ENCODE results near the gene ABLIM3. TPM values are rescaled to one million over a fixed set of nuclear protein-coding genes. Genes with fewer than 3 reads are reported as not detected.

The ABLIM3 gene
- polyA plus RNA-seq, 3 donors from 2014 or later: 0.21 to 0.30 TPM; not detected in 1

- Mint-ChIP-seq H3K36me3 (peaks cover 0 to 6% (median 0%) of the 10 kb centered on the region in 3 donors), H3K4me1 (no peaks in the 10 kb centered on the region)
Observed at GRCh38 chr5:149216496-149216895, 75.2 kb downstream of the ABLIM3 start.

DNA sequence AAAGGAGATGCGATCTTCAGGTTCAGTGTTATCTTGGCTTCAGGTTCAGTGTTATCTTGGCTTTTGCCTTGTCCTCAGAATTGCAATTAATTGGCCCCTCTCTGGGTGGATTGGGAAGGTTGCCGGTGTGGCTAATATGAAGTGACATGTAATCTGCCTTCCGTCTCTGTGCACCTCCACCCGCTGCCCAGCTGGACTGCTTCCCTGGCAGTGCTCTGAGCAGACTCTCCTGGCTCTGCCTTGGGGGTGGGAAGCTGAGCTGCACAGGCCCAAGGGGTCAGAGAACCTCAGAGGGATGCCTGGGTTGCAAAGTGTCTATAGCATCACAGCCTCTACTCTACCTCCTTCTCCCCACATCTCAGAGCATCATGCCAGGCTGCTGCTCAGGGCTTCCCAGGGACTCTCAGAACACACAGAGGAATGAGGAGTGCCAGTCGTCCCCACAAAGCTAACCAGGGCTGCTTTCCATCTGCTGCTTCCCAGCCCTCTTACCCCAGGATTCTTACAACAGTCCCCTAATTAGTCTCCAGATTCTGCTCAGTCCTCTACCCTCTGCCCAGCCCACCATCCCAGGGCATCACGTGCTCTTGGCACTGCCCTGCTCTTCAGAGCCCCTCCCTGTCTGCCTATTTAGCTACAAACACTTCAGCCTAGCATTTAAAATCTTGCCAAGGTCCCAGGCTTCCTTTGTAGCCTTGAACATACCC is 76.0 kb downstream of the ABLIM3 start:
- Mint-ChIP-seq H3K9me3 (no peaks in the 10 kb centered on the region), H3K27me3 (ENCODE audit: low read depth in 3 of 3) (peaks cover 0 to 2% (median 1%) of the 10 kb centered on the region in 3 donors), H3K4me3 (no peak overlapping the region), H3K27ac (no peak overlapping the region), H3K4me1 (no peaks in the 10 kb centered on the region), H3K36me3 (peaks cover 0 to 1% (median 0%) of the 10 kb centered on the region in 3 donors)
- no peak for DNase-seq

More at GRCh38 chr5:149216496-149216895, 75.2 kb downstream of the ABLIM3 start:
- Mint-ChIP-seq H3K4me3 (no peak overlapping the region), H3K27me3 (ENCODE audit: low read depth in 3 of 3) (peaks cover 0 to 2% (median 2%) of the 10 kb centered on the region in 3 donors), H3K9me3 (no peaks in the 10 kb centered on the region), H3K27ac (no peak overlapping the region)
- no peak for DNase-seq

- DNase-seq: no peak
- Mint-ChIP-seq H3K4me1 (no peaks in the 10 kb centered on the region), H3K9me3 (no peaks in the 10 kb centered on the region), H3K27ac (no peak overlapping the region), H3K4me3 (no peak overlapping the region), H3K36me3 (no peaks in the 10 kb centered on the region), H3K27me3 (ENCODE audit: low read depth in 3 of 3) (peaks cover 0 to 2% (median 1%) of the 10 kb centered on the region in 3 donors)
Observed at GRCh38 chr5:149217803-149218155, 76.5 kb downstream of the ABLIM3 start.

GRCh38 chr5:149219584-149219983 is 78.3 kb downstream of the ABLIM3 start:
- Mint-ChIP-seq H3K36me3 (no peaks in the 10 kb centered on the region), H3K4me3 (no peak overlapping the region), H3K4me1 (no peaks in the 10 kb centered on the region), H3K27me3 (ENCODE audit: low read depth in 3 of 3) (peaks cover 0 to 3% (median 1%) of the 10 kb centered on the region in 3 donors), H3K9me3 (no peaks in the 10 kb centered on the region), H3K27ac (no peak overlapping the region)
- DNase-seq: no peak

DNA sequence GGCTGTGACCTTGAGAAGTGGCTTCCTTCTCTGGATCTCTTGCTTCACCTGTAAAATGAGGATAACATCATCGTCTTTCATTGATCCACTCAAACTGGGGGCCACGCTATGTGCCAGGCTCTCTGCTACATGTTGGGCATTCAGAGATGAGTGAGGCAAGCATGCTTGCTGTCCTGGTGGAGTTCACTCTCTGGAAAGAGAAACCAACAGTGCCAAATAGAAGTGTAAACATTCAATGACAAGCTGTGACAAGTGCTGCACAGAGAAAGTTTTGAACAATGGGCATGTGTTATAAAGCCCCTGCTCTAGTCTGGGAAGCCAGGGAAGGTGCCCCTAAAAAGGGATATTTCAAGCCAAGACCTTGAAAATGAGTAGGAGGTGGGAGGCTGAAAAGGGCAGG is 79.5 kb downstream of the ABLIM3 start:
- Mint-ChIP-seq H3K27ac (no peak overlapping the region), H3K9me3 (no peaks in the 10 kb centered on the region), H3K36me3 (no peaks in the 10 kb centered on the region), H3K27me3 (ENCODE audit: low read depth in 3 of 3) (peaks cover 0 to 3% (median 1%) of the 10 kb centered on the region in 3 donors), H3K4me1 (no peaks in the 10 kb centered on the region), H3K4me3 (no peak overlapping the region)
- no peak for DNase-seq

DNA sequence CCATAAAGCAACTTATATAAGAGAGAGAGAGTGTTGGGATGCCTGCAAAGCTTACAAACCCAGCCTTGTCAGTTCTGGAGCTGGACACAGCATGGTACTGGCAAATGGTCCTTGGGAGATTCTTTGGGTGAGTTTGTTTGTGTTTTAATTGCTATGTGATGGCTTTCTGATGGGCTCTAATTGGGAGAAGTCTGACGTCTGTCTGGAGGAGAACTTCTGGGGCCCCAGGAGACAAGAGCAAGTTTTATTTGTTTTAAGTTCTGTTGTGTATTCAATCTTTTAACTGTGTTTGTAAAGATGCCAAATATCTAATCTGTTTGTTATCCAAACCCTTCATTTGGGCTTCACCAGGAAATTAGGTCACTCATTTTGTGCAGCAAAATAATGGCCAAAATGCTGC is 80.0 kb downstream of the ABLIM3 start:
- Mint-ChIP-seq H3K4me3 (no peak overlapping the region), H3K27me3 (ENCODE audit: low read depth in 3 of 3) (peaks cover 0 to 3% (median 1%) of the 10 kb centered on the region in 3 donors), H3K27ac (no peak overlapping the region), H3K9me3 (no peaks in the 10 kb centered on the region), H3K36me3 (no peaks in the 10 kb centered on the region), H3K4me1 (no peaks in the 10 kb centered on the region)
- DNase-seq: no peak

GRCh38 chr5:149221731-149222342 is 80.5 kb downstream of the ABLIM3 start:
- Mint-ChIP-seq H3K9me3 (no peaks in the 10 kb centered on the region), H3K36me3 (no peaks in the 10 kb centered on the region), H3K4me1 (no peaks in the 10 kb centered on the region), H3K27ac (no peak overlapping the region), H3K4me3 (no peak overlapping the region), H3K27me3 (ENCODE audit: low read depth in 3 of 3) (peaks cover 0 to 3% (median 1%) of the 10 kb centered on the region in 3 donors)
- DNase-seq: no peak

DNA sequence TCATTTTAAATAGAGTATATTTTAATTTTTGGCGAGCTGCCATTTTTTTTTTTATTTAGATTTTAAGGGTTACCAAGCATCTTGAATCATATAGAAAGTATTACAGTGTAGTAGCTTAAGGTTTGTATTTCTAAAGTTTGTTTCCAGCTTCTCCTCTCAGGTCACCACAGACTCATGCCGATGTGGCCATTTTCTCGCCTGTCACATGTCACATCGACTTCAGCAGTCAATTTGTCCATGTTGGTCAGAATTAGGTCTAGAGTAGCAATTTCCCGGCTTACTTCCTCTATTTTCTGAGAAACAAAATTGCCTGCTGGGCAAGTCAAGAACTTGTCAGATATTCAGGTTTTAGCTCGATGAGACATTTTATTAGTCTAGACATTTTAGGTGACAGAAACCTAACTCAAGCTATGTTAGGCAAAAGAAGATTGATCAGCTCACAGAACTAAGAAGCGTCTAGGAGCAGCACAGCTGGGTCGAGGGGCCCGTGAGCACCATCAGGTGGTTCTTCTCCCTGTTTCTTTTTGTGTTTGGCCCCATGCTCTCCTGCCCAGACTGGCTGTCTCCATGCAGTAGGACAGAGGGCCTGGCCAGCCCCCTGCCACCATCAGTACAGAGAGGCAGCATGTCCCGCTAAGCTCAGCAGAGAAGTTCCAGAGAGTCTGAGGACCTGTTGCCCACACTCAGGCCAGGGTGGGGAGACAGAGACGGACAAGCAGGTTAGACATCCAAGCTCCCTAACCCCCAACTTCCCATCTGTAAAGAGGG is 82.0 kb downstream of the ABLIM3 start:
- H3K9me3 Mint-ChIP-seq: no peaks in the 10 kb centered on the region
- no peak overlapping the region for H3K27ac Mint-ChIP-seq
- no peak for DNase-seq
- no peaks in the 10 kb centered on the region for H3K36me3 Mint-ChIP-seq
- no peak overlapping the region for H3K4me3 Mint-ChIP-seq
- peaks cover 0 to 3% (median 1%) of the 10 kb centered on the region in 3 donors for H3K27me3 Mint-ChIP-seq (ENCODE audit: low read depth in 3 of 3)
- H3K4me1 Mint-ChIP-seq: no peaks in the 10 kb centered on the region

DNA sequence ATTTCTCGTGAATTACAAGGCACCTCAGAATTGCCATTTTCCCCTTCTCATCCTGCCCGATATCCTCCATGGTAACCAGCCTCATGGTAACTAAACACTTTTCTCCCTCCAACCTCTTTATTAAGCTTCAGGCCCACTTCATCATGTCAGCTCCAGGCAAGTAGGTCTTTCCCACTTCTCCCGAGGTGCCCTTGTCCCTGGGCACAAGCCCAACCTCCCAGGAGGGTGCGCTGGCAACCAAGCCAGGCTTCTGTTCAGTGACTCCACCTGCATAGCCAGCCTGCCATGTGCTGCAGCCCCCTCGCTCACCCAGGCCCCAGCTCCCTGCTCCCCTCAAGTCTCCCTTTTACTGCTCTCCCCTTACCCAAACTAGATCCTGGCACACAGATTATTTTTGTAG is 83.0 kb downstream of the ABLIM3 start:
- H3K27me3 Mint-ChIP-seq (ENCODE audit: low read depth in 3 of 3): peaks cover 0 to 3% (median 1%) of the 10 kb centered on the region in 3 donors
- H3K4me1 Mint-ChIP-seq: no peaks in the 10 kb centered on the region
- H3K9me3 Mint-ChIP-seq: no peaks in the 10 kb centered on the region
- no peak for DNase-seq
- no peak overlapping the region for H3K27ac Mint-ChIP-seq
- H3K4me3 Mint-ChIP-seq: no peak overlapping the region
- H3K36me3 Mint-ChIP-seq: no peaks in the 10 kb centered on the region

DNA sequence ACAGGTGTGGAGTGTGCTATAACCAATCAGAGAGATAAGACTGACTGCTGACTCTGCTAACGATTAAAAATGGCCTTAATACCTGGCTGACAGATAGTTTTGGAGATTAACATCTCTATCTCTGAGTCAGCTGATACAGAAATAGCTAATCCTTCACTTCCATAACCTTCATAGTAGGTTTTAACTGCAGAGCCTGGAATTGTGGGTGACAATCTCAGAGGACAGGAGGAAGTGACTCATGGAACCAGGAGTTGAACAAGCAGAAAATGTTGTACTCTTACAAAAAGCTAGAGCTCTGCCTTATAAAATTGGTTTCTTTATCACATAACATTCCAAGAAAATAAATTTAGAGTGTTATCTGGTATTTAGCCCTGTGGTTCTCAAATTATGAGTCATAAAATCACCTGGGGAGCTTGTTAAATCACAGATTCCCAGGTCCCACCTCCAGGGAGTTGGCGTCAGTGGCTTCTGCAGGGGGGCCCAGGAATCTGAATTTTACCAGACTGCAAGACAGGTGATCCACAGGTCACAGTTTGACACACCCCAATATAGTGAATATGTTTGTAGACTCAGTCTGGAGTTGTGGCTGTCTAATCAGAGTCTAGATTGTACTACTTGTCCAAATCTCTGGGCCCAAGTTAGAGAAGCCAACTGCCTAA is 86.0 kb downstream of the ABLIM3 start:
- H3K4me1 Mint-ChIP-seq: no peaks in the 10 kb centered on the region
- H3K9me3 Mint-ChIP-seq: no peaks in the 10 kb centered on the region
- peaks cover 0 to 10% (median 1%) of the 10 kb centered on the region in 3 donors for H3K27me3 Mint-ChIP-seq (ENCODE audit: low read depth in 3 of 3)
- DNase-seq: no peak
- H3K36me3 Mint-ChIP-seq: no peaks in the 10 kb centered on the region
- no peak overlapping the region for H3K4me3 Mint-ChIP-seq
- H3K27ac Mint-ChIP-seq: no peak overlapping the region

DNA sequence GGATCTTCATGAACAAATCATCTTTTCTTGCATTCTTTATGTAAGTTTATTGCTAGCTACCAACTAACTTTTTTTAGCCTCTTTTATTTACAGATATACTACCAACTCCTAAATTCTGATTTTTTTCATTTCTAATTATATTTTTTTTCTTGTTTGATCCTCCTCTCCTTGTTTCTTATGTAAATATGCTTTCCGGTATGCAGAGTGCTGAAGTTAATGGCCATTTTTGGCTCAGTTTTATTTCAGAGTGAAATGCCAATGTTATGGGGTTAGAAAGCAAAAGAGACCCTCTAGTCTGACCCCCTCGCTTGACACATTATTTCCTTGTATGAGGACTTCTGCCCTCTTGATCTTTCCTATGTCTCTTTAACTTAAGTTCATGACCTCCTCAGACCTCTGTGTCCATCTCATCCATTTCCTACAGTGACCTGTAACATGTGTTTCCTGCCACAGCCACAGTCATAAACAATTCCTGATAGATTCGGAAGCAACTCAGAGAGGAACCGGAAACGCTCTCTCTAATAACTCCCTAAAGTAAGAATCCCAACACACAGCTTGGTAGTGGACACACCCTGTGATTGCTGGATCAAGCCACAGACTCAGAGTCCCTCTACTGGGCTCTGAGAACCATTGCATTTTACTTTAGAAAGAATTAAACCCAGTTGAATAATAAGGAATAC is 87.5 kb downstream of the ABLIM3 start:
- peaks cover 0 to 10% (median 5%) of the 10 kb centered on the region in 3 donors for H3K27me3 Mint-ChIP-seq (ENCODE audit: low read depth in 3 of 3)
- H3K27ac Mint-ChIP-seq: no peak overlapping the region
- DNase-seq: no peak
- no peaks in the 10 kb centered on the region for H3K9me3 Mint-ChIP-seq
- H3K4me1 Mint-ChIP-seq: no peaks in the 10 kb centered on the region
- no peaks in the 10 kb centered on the region for H3K36me3 Mint-ChIP-seq
- no peak overlapping the region for H3K4me3 Mint-ChIP-seq

DNA sequence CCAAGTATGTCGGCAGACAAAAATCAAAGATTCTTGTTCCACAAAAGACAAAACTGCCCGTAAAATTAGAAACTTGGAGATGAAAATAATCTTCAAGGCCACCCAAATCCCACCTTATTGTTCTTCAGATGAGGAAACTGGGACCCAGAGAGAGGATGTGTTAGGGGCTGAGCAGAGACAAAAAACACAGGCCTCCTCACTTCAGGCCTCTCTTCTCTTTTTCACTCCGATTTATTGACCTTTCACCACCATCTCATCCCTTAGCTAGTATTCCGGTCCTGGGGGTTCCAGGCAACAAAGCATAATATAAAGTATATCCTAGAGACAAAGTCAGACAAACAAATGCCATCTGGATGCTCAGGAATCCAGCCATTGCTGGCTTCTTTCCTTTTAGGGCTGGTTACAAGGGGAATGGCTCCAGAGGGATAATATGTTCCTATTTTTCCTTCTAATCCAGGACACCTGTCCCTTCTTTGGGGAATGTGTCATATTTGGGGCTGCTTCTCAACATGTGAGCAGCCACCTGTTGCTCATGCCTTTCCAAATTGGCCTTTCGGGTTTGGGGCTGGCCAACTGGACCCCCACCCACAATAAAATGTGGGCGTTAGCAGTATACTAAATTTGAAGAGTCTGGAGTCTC is 88.1 kb downstream of the ABLIM3 start:
- Mint-ChIP-seq H3K9me3 (no peaks in the 10 kb centered on the region), H3K4me3 (no peak overlapping the region), H3K4me1 (no peaks in the 10 kb centered on the region), H3K27me3 (ENCODE audit: low read depth in 3 of 3) (peaks cover 0 to 13% (median 4%) of the 10 kb centered on the region in 3 donors), H3K27ac (no peak overlapping the region), H3K36me3 (no peaks in the 10 kb centered on the region)
- no peak for DNase-seq

DNA sequence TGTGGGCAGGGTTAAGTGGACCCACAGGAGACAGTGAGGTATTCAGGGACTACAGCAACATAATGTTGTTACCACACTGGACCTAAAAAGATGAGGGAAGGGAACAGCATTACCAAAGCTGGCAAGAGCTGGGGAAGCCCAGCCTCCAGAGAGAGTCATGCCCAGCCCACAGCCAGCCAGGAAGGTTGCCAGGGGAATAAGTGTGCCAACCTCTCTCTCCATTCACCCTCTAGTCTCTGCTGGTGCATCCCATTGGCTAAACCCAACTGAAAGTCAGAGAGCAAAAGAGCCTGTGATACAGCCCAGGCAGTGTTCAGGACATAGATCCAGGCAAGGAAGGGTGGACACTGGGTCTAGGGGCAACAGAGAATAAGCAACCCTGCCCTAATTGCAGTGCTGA is 94.5 kb downstream of the ABLIM3 start:
- Mint-ChIP-seq H3K27me3 (ENCODE audit: low read depth in 3 of 3) (peaks cover 3 to 14% (median 8%) of the 10 kb centered on the region in 3 donors), H3K4me1 (peaks cover 10 to 18% of the 10 kb centered on the region in 2 donors), H3K36me3 (peaks cover 0 to 4% (median 4%) of the 10 kb centered on the region in 3 donors), H3K27ac (peak overlapping the region in 1 of 6 donors; percentile 35), H3K9me3 (no peaks in the 10 kb centered on the region), H3K4me3 (no peak overlapping the region)
- DNase-seq: no peak

All from immature natural killer cell (primary cell).